Activated effector memory CD4-positive, alpha-beta T cell treated with Interleukin-2 at 50 U/mL for 16 hours (primary cell): ENCODE data around the gene MBIP.
A peak's percentile ranks its signal among the peaks of the same experiment; 100 is the strongest.
"Not testable (repeated sequence)": the region's sequence is repeated elsewhere in the genome, so short reads cannot be mapped to it uniquely, and the experiment has no call there.

Experiments
- DNase-seq: peaks from one replicate; pipeline ENCODE4 v3.0.0-alpha.2; 2020

The MBIP gene

DNA sequence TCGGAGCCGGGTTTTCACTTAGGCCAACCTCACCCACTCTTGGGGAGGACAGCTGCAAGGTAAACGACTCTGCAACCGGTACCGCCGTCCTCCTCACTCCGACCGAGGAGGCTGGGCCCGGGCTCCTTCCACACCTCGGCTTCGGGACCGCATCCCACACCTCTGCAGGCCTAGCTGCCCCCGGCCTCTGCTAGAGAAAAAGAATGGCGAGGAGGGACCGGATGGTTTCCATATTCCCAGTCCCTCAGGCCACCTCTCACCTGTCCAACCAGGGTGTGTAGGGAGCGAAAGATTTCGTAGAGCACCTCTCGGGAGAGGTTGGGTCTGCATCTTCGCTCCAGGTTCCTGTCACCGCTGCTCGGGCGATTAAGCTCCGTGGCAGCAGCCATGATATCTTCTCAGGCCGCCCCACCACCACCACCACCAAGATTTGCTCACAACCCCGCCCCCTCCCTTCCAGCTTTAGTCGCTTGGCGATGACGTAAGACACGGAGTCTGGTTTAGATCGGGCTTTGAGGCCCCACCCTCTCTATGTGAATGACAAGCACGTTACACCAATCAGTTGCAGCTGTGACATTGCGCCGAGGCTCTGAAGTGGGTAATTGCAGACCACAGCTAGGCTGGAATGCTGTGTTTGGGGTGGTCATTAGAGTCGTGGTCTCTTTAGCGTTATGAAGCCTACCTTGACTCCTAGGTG lies at the start of gene MBIP:
Gene MBIP, minus strand, starts transcription at position 438 of the 697 bp plus-strand sequence. Its CDS starts 49 bp downstream, at position 389.
- DNase-seq = peak; percentile 83

DNA sequence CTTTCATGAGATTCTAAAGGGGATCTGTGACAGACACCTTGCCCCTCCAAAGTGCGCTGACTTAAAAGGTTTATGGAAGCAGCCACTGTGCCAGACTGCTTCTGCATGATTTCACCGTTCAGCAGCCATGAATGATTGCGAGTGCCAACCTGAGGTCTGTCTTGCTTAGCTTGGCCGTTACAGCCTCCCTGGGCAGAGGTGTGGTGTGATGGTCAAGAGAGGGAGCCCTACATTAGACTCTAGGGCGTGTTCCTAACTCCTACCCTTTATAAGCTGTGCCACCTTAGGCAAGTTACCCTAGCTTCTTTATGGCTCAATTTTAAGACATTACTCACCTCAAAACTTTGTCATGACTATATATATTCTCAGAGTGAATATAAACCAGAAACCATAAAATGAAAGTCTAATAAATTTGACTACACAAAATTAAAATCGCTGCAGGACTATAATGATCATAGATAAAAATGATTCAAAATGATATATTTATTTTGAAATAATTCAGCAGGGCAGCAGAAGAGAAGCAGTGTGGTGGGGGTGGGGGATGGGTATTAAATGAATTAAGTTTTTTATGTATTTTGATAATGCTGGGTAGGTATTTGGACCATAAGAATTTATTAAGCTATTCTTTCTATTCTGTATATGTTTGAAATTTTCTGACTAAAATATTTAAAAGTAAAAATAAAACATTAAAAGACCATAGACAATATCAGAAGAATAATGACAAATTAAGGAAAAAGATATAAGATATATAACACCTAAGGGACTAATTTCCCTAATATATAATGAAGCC lies 47.7 kb upstream of the MBIP start:
- no peak for DNase-seq

DNA sequence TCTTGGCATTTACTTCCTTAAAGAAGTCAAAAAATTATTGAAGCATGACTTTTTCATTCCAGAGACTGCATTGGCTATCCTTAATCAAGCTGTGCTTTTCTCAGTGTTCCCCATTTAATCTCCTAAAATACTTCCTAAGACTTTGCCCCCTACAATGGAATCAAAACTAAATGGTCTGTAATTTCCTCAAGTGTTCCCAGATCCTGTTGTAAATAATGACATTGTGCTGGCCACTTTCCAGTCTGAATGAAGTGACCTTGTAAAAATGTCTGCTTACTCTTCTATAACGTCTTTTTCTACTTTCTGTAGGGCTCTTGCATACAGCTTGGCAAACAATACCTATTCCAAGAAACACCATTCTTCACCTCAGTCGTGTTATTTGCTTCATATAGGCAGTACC lies 45.3 kb upstream of the MBIP start:
- DNase-seq = no peak

DNA sequence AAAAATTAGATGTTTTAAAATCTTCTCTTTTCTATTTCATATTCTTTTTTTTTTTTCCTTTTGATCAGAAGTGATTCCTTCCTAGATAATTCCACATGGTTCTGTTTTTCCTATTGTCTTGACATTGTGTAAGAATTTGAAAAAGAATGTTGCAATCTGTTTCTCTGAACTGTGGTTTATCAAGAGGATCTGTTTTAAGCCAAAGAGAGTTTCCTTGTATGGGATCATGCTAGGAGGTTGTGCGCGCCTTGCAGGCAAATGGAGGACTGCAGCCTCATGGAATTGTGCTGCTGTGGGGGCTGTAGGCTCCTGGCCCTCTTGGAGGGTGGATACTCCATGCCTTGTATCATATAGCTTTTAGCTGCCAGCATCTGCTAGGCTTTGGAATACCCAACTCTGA lies 43.3 kb upstream of the MBIP start:
- DNase-seq = no peak

DNA sequence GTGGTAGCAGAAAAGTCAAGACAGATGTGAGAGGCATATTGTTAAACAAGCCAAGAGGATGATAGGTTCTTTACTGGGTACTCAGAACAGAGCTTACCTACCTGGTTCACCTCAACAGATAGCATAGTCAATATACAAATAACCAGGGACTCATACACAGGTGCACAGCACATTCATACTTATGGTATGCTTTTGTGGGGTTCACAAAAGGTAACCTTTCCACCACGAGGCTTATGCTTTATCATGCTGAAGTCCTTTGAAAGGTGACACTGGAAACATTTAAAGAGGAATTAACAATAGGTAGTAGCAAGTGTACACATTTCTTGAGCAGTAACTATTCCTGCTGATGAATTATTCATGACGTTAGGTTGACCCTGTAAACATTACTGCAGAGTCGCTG lies 42.2 kb upstream of the MBIP start:
- no peak for DNase-seq

GRCh38 chr14:36361210-36361853 lies 40.9 kb upstream of the MBIP start:
- DNase-seq = no peak

DNA sequence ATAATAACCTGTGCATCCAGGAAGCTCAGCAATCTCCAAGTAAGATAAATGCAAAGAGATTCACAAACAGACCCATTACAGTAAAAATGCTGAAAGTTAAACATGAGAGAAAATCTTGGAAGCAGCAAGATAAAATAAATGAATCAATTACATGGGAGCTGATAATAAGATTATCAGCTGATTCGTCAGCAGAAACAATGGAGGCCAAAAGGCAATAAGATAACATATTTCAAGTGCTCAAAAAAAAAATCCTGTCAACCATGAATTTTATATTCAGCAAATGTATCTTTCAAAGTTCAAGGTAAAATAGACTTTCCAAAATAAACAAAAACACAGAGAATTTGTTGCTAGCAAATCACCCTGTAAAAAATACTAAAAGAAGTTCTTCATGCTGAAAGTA lies 36.4 kb upstream of the MBIP start:
- no peak for DNase-seq

DNA sequence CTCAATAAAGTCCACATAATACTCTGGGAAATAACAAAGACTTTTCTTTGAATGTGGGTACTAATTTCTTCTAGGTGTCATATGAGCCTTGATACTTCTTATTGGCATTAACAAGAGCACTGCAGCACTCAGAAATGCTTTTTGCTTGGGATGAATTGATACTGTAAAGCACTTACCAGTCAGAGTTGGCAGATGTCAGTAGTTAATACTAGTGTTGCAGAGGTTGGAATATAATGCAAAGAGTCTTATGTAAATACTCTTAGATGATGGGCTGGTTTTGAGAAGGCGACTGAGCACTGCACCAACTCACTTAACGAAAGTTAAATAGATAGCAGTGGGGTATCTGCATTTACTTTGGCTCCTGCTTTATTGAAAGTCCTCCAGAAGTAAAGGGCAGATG lies 25.6 kb upstream of the MBIP start:
- DNase-seq = no peak

GRCh38 chr14:36344211-36344610 lies 23.8 kb upstream of the MBIP start:
- DNase-seq = no peak

DNA sequence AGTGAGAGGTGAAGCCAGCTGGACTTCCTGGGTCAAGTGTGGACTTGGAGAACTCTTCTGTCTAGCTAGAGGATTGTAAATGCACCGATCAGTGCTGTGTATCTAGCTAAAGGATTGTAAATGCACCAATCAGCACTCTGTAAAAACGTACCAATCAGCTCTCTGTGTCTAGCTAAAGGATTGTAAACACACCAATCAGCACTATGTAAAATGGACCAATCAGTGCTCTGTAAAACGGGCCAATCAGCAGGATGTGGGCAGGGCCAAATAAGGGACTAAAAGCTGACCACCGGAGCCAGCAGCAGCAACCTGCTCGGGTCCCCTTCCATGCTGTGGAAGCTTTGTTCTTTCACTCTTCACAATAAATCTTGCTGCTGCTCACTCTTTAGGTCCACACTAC lies 21.4 kb upstream of the MBIP start:
- not testable (repeated sequence) for DNase-seq

DNA sequence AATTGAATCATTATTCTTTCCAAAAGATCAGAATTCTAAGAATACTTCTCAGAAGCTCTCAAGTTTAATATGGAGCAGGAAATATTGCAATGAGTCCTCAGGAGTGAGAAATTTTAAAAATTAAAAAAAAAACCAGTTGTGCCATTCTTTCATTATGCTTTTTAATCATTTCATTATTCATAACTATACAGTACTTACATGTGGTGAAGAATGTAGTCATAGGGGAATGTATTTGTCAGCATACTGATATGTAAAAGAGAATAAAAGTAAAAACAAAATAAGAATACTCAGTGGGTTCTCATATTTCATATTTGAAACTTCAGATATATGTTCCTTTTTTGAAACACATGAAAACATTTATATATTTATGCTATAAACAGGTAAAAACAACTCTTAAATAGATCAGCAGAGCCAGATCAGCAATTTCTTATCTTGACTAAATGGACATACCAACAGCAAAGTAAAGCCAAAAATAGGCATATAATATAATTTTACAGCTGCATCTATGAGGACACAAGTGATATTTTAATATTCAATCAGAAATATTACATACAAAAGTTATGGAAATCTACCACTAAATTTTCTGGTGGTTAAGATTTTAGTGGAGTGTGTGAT lies 19.9 kb upstream of the MBIP start:
- DNase-seq = no peak

- no peak for DNase-seq
Observed at GRCh38 chr14:36339816-36340215, 19.4 kb upstream of the MBIP start.

DNA sequence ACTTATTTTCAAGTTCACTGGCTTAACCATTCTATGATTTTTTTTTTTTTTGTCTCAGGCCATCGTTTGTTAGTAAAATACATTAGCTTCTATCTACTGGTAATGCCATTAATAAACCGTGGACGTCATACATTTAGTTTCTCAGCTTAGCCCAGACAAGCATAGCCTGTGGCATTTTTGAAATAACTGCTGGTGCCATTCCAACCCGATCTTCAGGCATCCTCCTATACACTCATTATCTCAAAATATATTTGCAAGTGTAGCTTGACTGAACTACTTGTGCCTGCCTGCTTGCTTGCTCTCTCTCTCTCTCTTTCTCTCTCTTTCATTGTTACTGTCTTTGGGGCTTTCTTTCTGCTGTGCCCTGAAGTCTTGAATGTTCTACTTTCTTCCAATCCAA lies 12.7 kb upstream of the MBIP start:
- no peak for DNase-seq

GRCh38 chr14:36327573-36327972 lies 7.1 kb upstream of the MBIP start:
- DNase-seq = not testable (repeated sequence)

DNA sequence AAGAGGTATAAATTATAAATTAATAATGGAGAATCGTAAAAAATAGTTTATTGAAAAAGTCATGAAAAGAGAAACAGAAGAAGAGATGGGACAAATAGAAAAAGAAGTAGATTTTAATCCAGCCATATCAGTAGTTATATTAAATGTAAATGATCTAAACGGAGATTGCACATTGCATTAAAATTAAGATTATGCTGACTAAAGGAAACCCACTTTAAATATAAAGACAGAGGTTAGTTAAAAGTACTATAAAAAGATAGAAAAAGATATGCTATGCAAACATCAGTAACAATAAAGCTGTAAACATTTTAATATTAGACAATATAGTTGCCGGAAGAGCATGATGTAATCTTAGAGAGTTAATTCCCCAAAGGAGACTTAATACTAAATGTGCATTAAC lies 5.4 kb upstream of the MBIP start:
- no peak for DNase-seq

DNA sequence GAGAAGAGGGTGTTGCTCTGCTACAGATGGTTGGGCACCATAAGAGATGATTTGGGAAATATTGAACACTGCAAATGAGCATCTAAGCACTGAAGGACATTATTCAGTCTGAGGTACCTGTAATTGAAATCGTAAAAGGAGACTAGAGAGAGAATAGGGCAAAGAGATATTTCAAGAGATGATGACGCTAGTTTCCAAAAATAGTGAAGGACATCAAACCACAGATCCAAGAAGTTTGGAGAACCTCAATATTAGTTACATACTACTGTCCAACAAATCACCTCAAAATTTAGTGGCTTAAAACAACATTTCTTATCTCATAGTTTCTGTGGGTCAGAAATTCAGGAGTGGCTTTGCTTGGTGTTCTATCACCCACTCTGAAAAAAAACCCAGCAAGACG lies 4.5 kb upstream of the MBIP start:
- DNase-seq = no peak

GRCh38 chr14:36320897-36321381 lies 502 bp upstream of the MBIP start:
- no peak for DNase-seq

DNA sequence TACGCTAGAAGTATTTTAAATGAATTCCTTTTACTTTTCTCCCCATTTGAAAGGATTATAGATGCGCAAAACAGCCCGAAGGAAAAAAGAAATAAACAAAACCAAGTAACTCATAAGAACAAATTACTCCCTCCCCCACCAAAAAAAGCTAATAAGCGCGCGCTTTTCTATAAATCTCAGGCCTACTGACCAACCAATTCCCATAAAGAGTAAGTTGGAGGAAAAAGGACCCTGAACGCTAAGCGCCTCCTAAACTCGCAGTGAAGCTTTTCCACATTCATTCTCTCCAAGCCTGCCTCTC lies 588 bp downstream of the MBIP start:
- DNase-seq = no peak

GRCh38 chr14:36317650-36318049 lies 2.8 kb downstream of the MBIP start:
- no peak for DNase-seq

GRCh38 chr14:36316131-36316530 lies 4.3 kb downstream of the MBIP start:
- no peak for DNase-seq

DNA sequence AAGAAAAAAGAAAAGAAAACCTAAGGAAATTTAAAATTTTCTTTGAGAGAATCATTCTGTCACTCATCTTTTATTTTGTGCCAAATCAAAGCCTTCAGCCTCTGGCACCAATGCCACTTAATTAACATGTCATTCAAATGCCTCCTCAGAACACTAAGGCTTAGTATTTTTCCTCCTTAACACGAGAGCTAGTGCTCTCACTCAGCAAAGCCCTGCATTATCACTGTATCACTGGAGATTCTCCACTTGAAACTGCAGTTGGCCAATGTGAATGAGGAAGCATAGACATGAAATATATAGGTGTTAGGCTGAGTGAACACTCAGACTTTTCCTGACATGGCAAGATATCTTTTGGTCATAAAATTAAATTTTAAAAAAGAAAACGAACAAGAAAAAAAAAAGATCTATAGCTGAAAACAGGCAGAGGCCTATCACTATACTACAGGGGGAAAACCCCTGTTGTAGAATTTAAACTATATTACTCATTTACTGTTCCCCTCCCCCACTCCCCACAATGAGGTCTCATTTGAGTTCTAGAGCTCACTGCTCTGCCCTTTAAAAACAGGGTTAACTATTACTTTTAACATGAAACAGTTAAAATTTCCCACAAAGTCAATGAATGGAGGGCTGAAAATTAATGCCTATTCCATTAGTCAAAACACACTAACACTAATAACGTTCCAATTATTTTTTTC lies 5.1 kb downstream of the MBIP start:
- DNase-seq = no peak

DNA sequence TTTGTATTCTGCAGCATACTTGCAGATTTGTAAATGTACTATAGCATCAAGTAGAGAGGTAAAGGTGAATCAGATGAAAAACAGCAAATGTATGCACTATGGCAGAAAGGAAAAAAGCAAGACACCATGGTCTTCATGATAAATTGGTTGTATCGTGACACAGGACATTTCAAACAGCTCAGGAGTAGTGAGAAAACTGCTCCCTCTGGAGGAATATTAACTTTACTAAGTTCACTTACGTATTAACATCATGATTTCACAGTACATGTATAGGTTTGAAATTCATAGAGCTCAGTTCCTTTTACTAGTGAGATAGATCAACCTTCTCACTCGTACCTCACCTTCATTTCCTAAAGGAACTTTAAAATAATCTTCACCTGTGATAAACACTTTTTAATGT lies 6.5 kb downstream of the MBIP start:
- DNase-seq = no peak

DNA sequence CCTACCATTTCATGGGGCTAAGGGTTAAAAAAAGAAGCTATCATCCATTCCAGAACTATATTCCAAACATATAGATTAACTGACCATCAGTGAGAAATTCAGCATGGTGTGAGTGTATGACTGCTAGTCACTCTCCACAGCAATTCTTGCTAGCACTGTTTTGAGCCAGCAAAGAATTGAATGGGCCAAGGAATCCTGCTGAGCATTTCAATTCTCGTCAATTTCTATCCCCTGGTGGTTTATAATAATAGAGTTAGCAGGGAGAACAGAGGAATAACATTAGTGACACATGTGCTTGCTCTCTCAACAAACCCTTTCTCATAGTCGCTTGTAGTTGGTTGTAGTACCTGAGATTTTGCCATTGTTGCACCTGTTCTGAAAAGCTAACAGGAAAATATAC lies 7.2 kb downstream of the MBIP start:
- DNase-seq = no peak
